Measurements from ENCODE around the gene NUTF2. TPM values are rescaled to one million over a fixed set of nuclear protein-coding genes. Genes with fewer than 3 reads are reported as not detected.
"Not testable (repeated sequence)": the region's sequence is repeated elsewhere in the genome, so short reads cannot be mapped to it uniquely, and the experiment has no call there.

Gene NUTF2
- total RNA-seq, 4 donors from 2014 or later = 88.5 to 136 (median 109) TPM

- intact Hi-C loops (cut with DNase I; ENCODE audit: low total_unique reads) = no loop called here
Observed at GRCh38 chr16:67907397-67908180, 60.9 kb downstream of the NUTF2 start.

GRCh38 chr16:67909056-67909742 lies 62.5 kb downstream of the NUTF2 start:
- DNase-seq (ENCODE audit: low spot score in 2 of 2) = no peak
- WGBS, 2 donors = 93 to 96% methylated on average over 26 to 36 of the region's 36 CpGs
- intact Hi-C loops (cut with DNase I; ENCODE audit: low total_unique reads) = no loop called here
- no peak for TF ChIP-seq CTCF (IDR thresholded peaks at IDR 0.05)
- no peak for TF ChIP-seq POLR2A (IDR thresholded peaks at IDR 0.05)
- H3K4me3 ChIP-seq (ENCODE audit: low read depth, poor library complexity, severe bottlenecking) = no peak overlapping the region

More at GRCh38 chr16:67907397-67908180, 60.9 kb downstream of the NUTF2 start:
- no peak overlapping the region for H3K4me3 ChIP-seq (ENCODE audit: low read depth, poor library complexity, severe bottlenecking)
- no peak for TF ChIP-seq POLR2A (IDR thresholded peaks at IDR 0.05)
- no peak for TF ChIP-seq CTCF (IDR thresholded peaks at IDR 0.05)
- DNase-seq (ENCODE audit: low spot score in 2 of 2) = no peak
- WGBS, 2 donors = 90 to 94% methylated on average over 11 of the region's 11 CpGs

GRCh38 chr16:67910158-67910557 lies 63.4 kb downstream of the NUTF2 start:
- 58 to 60% methylated on average over 2 of the region's 2 CpGs for WGBS, 2 donors
- TF ChIP-seq POLR2A (IDR thresholded peaks at IDR 0.05) (no peak), CTCF (IDR thresholded peaks at IDR 0.05) (no peak)
- DNase-seq (ENCODE audit: low spot score in 2 of 2) = no peak
- intact Hi-C loops (cut with DNase I; ENCODE audit: low total_unique reads) = no loop called here
- no peak overlapping the region for H3K4me3 ChIP-seq (ENCODE audit: low read depth, poor library complexity, severe bottlenecking)

GRCh38 chr16:67914758-67915495 lies 68.2 kb downstream of the NUTF2 start:
- DNase-seq (ENCODE audit: low spot score in 2 of 2) = no peak
- intact Hi-C loops (cut with DNase I; ENCODE audit: low total_unique reads) = no loop called here
- WGBS, 2 donors = 48% methylated on average over 7 of the region's 7 CpGs
- no peak overlapping the region for H3K4me3 ChIP-seq (ENCODE audit: low read depth, poor library complexity, severe bottlenecking)
- TF ChIP-seq CTCF (IDR thresholded peaks at IDR 0.05) (no peak), POLR2A (IDR thresholded peaks at IDR 0.05) (no peak)

- H3K4me3 ChIP-seq (ENCODE audit: low read depth, poor library complexity, severe bottlenecking); intact Hi-C loops (cut with DNase I; ENCODE audit: low total_unique reads); DNase-seq (ENCODE audit: low spot score in 2 of 2): not testable (repeated sequence)
- 50 to 56% methylated on average over 2 of the region's 2 CpGs for WGBS, 2 donors
Observed at GRCh38 chr16:67915496-67915769, 68.7 kb downstream of the NUTF2 start.

All from lower leg skin (tissue), 4 donors.